ENCODE data around the gene SMCO3.
A peak's percentile ranks its signal among the peaks of the same experiment; 100 is the strongest.

Gene SMCO3

DNA sequence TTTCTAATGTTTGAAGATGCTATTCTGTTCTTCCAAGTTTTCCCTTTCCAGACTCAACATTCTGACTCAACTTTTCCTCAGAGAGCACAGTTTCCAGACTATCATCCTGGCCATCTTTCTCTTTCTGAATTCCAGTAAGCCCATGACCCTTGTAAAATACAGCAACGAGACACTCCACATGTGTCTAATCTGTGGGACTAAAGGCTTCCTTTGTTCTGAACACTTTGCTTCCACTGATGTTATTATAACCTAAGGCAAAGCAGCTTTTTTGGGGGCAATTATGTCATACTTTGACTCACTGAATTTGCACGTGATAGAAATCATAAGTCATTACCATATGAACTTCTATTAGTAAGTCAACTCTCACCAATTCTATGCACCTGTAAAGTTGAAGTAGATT lies 35.7 kb upstream of the SMCO3 start:
- H3K4me3 ChIP-seq (ENCODE audit: low read depth, low read length), result no peak overlapping the region
- TF ChIP-seq, protein P1, sequence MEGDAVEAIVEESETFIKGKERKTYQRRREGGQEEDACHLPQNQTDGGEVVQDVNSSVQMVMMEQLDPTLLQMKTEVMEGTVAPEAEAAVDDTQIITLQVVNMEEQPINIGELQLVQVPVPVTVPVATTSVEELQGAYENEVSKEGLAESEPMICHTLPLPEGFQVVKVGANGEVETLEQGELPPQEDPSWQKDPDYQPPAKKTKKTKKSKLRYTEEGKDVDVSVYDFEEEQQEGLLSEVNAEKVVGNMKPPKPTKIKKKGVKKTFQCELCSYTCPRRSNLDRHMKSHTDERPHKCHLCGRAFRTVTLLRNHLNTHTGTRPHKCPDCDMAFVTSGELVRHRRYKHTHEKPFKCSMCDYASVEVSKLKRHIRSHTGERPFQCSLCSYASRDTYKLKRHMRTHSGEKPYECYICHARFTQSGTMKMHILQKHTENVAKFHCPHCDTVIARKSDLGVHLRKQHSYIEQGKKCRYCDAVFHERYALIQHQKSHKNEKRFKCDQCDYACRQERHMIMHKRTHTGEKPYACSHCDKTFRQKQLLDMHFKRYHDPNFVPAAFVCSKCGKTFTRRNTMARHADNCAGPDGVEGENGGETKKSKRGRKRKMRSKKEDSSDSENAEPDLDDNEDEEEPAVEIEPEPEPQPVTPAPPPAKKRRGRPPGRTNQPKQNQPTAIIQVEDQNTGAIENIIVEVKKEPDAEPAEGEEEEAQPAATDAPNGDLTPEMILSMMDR (IDR thresholded peaks at IDR 0.05; ENCODE audit: borderline replicate concordance, insufficient read depth, low read depth, low read length), result no peak

DNA sequence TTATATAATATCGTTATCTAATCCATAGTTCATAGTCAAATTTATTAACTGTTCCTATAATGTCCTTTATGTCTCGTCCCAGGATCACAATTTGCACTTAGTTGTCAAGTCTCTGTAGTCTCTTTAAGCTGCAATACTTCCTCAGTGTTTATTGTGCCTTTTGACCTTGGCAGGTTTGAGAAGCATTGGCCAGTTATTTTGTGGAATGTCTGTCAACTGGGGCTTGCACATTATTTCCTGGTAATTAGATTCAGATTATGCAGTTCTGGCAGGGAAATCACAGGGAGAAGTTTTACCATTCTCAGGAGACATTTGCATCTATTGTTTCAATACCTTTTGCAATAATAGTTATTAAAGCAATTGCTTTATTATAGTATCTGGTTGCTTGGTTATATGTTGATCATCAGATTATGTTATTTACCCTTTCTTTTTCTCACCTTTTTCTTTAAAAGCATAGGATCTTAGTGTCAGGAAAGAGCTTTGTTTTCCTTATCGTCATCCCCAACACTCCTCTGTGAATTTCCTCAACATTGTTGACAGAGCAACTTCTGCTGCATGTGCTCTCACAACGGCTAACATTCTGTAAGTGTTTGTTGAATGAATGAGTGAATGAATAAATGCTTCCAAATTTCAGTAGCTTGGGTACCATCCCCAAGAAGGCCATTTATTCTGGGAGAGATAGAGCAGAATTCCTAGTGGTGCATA lies 33.0 kb upstream of the SMCO3 start:
- H3K4me3 ChIP-seq (ENCODE audit: low read depth, low read length), result no peak overlapping the region
- TF ChIP-seq, protein P1 (IDR thresholded peaks at IDR 0.05; ENCODE audit: borderline replicate concordance, insufficient read depth, low read depth, low read length), result no peak

DNA sequence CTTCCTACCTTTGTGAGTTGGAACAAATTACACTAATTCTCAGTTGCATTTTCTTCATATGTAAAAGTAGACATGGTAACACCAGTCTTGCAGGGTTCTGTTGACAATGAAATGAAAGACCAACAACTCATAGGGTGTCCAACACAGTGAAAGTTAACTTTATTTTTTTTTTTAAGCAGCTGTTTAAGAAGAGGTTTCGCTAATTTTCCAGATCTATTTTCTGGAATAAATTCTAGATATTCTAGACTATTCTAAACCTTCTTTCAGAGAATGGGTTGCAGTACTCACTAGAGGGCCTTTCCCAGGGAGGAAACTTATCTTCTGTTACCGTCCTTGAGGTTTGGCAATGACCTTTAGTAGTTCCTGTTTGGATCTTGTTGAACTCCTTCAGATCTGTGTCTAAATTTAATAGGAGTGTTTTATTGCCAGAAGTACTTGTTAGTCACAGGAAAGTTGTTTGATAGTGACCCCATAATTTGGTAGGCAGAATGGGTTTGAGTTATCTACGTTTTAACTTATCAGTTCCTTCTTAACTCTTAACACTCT lies 32.1 kb upstream of the SMCO3 start:
- TF ChIP-seq, protein P1 (IDR thresholded peaks at IDR 0.05; ENCODE audit: borderline replicate concordance, insufficient read depth, low read depth, low read length), result no peak
- H3K4me3 ChIP-seq (ENCODE audit: low read depth, low read length), result no peak overlapping the region

DNA sequence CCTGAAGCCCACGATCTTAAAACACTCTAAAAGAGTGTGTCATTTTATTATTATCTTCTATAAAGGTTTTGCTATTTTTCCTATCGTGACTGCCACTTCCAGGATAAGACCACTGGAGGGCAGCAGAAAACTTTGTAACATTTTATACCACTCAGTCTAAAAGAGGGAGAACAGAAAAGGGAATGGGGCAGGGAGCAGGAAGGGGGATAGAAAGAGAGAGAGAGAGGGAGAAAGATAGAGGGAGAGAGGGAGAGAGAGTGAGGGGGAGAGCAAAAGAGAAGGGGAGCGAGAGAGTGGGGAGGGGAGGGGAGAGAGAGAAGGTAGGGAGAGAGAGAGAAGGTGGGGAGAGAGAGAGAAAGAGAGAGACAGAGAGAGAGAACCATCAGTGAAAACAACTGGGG lies 31.4 kb upstream of the SMCO3 start:
- no peak overlapping the region for H3K4me3 ChIP-seq (ENCODE audit: low read depth, low read length)
- TF ChIP-seq, protein P1 (IDR thresholded peaks at IDR 0.05; ENCODE audit: borderline replicate concordance, insufficient read depth, low read depth, low read length), result peak; percentile 35; the same call in 1 of the 2 replicates

DNA sequence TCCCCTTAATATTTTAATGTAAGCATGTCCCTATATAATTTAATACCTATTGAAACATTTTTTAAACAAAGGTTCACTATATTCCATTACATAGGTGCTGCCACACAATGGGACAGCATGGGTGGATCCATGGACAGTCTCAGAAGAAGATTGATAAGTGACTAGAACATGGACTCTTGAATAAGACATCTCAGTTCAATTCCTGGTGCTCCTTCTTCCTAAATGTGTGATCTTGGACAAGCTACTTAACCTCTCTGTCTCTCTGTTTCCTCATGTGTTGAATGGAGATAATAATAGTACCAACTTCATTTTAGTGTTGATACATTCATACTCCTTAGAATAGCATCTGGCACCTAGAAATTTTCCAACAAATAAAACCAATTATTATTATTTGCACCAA lies 30.4 kb upstream of the SMCO3 start:
- H3K4me3 ChIP-seq (ENCODE audit: low read depth, low read length), result no peak overlapping the region
- TF ChIP-seq, protein P1 (IDR thresholded peaks at IDR 0.05; ENCODE audit: borderline replicate concordance, insufficient read depth, low read depth, low read length), result no peak

DNA sequence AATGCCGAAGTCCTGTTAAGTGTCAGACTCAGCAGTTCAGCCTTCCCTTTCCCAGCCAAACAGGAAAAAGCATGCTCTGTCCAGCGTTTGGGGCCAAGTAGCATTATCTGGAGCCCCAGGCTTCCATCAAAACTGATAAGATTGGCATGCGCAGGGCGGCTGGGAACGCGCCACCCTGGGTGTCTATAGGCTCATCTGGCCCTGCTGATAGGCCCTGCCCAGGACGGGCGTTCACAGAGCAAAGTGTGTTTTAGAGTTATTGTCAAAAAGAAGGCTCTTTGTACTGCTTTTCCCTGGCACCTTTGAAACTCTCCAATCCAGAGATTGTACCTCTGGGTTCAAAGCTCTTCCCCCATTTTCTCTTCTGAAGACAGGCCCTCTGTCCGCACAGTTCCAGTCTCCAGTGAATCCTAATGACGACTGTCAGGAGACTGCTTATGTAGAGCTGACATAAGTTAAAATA lies 29.5 kb upstream of the SMCO3 start, which contains the start of gene ART4:
ART4 (minus strand) TSS at position 102 of the 463 bp plus-strand sequence. CDS start 413 bp downstream, outside the sequence.
- TF ChIP-seq, protein P1 (IDR thresholded peaks at IDR 0.05; ENCODE audit: borderline replicate concordance, insufficient read depth, low read depth, low read length), result no peak
- no peak within 1 kb of the TSS for H3K4me3 ChIP-seq (ENCODE audit: low read depth, low read length)

DNA sequence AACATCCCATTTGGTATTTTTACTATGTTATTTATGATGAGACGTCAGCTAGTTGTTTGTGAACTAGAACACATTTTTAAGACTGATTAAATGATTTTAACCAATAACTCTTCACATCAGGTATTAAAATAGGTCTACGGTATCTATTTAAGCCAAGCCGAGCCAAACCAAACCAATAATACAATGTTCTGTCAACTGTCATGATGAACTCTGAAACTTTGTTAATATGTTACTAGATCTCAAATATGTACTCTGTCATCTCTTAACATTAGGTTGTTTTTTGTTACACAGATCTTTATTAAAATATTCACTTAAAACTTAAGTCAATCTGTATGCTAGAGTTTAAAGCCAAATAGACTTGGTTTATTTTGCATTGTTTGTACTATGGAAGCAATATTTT lies 28.3 kb upstream of the SMCO3 start:
- H3K4me3 ChIP-seq (ENCODE audit: low read depth, low read length), result no peak overlapping the region
- TF ChIP-seq, protein P1 (IDR thresholded peaks at IDR 0.05; ENCODE audit: borderline replicate concordance, insufficient read depth, low read depth, low read length), result no peak

Data from GM12875 (cell line).